ENCODE measurements around the gene TYSND1.

The TYSND1 gene

DNA sequence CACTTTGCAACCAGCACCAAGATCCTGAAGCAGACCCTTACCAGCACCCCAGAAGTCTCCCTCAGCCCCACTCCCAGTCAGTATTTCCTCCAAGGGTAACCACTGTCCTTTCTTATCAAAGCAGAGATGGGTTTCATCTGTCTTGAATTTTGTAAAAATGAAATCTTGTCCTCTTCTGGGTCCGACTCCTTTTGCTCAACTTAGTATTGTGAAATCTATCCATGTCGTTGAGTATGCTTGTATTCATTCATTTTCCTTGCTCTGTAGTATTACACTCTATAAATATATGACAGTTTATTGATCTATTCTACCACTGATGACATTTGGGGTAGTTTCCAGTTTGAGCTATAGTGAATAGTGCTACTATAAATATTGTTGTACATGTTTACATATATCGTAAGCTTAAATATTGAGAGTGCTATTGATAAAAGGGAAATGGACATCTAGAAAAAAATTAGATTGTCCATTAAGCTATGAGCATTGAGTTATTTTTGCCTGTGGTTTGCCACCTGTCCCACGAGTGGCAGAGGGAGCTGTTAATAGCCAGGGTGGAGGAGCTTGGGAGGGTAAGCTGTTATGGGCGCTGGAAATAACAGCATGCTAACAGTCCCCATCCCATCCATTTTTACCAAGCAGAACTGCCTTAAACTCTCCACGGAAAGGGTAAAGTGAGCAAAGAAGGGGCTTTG lies 50.3 kb downstream of the TYSND1 start:
- Histone ChIP-seq H3K4me3 (ENCODE audit: low read length) (no peak overlapping the region), H3K4me1 (ENCODE audit: control insufficient read depth, insufficient read depth, low read length) (no peaks in the 10 kb centered on the region), H3K9me3 (ENCODE audit: control insufficient read depth, low read length) (no peaks in the 10 kb centered on the region), H3K36me3 (ENCODE audit: control insufficient read depth, insufficient read depth, low read length) (no peaks in the 10 kb centered on the region), H3K9ac (ENCODE audit: low read length) (no peak overlapping the region), H3K27me3 (ENCODE audit: control insufficient read depth, insufficient read depth, low read length) (no peaks in the 10 kb centered on the region)

DNA sequence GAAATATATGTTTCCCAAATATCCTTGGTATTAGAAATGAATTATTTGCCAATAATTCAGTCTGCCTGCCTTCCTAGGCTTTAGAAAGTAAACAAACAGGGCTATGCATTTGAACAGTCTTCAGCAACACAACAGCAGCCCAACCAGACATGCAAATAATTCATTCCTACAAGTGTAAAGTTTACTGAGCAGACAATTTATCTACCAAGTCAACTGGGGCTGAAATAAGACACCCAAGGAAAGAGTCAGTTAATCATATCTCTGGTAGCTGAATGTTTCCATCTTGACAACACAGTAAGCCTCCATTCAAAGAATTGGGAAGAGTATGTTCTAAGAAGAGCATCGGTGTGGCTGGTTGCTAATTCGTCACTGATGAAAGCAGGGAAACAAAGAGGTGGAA lies 52.2 kb downstream of the TYSND1 start:
- Histone ChIP-seq H3K27me3 (ENCODE audit: control insufficient read depth, insufficient read depth, low read length) (no peaks in the 10 kb centered on the region), H3K36me3 (ENCODE audit: control insufficient read depth, insufficient read depth, low read length) (no peaks in the 10 kb centered on the region), H3K4me3 (ENCODE audit: low read length) (no peak overlapping the region), H3K9me3 (ENCODE audit: control insufficient read depth, low read length) (no peaks in the 10 kb centered on the region), H3K4me1 (ENCODE audit: control insufficient read depth, insufficient read depth, low read length) (no peaks in the 10 kb centered on the region), H3K9ac (ENCODE audit: low read length) (no peak overlapping the region)

DNA sequence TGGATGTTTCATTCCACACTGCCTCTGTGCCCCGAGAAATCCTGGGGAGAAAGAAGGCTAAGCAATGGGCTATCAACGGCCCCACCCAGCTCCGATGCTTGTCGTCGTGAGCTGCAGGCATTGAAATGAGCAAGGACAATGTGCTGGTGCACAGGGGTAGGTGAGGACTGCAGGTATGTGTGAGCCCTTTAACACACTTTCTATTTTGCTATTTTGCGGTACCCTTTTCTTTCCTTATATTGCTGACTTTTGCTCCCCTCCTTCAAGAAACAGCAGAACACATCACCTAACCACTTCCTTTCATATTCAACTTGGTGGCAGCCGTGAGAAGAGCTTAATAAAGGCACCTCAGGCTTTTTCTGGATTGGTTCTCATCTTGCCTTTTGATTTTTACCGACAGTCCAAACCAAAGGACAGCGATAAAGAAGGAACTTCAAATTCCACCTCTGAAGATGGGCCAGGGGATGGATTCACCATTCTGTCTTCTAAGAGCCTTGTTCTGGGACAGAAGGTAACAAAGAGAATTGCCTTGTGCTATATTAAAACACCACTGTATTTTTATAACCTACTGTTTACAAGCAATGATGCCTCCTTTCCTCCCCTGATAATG lies 53.1 kb downstream of the TYSND1 start:
- Histone ChIP-seq H3K36me3 (ENCODE audit: control insufficient read depth, insufficient read depth, low read length) (no peaks in the 10 kb centered on the region), H3K4me3 (ENCODE audit: low read length) (no peak overlapping the region), H3K4me1 (ENCODE audit: control insufficient read depth, insufficient read depth, low read length) (no peaks in the 10 kb centered on the region), H3K27me3 (ENCODE audit: control insufficient read depth, insufficient read depth, low read length) (no peaks in the 10 kb centered on the region), H3K9ac (ENCODE audit: low read length) (no peak overlapping the region), H3K9me3 (ENCODE audit: control insufficient read depth, low read length) (no peaks in the 10 kb centered on the region)

DNA sequence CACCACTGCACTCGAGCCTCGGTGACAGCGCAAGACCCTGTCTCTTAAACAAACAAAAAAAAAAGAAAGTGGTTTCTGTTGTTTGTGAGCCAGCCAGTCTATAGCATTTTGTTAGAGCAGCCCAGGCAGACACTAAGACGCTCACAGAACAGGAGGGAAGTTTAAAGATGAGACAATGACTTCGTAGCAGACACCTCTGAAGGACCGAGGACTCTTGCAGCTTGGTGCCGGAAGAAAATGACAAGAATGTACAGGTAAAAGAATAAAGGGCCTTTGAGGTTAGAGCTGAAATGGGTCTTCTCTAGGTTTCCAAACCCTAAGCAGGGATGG lies 54.1 kb downstream of the TYSND1 start:
- Histone ChIP-seq H3K9me3 (ENCODE audit: control insufficient read depth, low read length) (no peaks in the 10 kb centered on the region), H3K9ac (ENCODE audit: low read length) (no peak overlapping the region), H3K4me3 (ENCODE audit: low read length) (no peak overlapping the region), H3K27me3 (ENCODE audit: control insufficient read depth, insufficient read depth, low read length) (no peaks in the 10 kb centered on the region), H3K4me1 (ENCODE audit: control insufficient read depth, insufficient read depth, low read length) (no peaks in the 10 kb centered on the region), H3K36me3 (ENCODE audit: control insufficient read depth, insufficient read depth, low read length) (no peaks in the 10 kb centered on the region)

DNA sequence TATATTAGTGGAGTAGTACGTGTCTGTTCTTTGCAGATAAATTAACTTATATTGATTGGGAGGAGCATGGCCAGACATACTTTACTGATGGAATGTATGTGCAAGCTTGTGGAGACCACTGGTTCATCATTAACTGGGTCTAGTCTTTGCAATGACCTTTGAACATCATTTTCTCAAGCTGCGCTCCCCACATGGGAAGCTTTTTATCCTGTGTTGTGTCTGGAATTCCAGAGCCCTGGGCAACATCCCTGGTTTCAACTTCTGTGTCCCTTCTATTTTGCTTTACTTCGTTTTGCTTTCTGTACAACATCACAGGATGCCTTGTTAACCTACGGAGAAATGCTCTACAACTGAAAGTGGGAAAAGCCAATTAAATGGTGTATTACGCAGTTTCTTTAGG lies 55.5 kb downstream of the TYSND1 start:
- H3K9me3 ChIP-seq (ENCODE audit: control insufficient read depth, low read length) = no peaks in the 10 kb centered on the region
- H3K27me3 ChIP-seq (ENCODE audit: control insufficient read depth, insufficient read depth, low read length) = no peaks in the 10 kb centered on the region
- no peak overlapping the region for H3K9ac ChIP-seq (ENCODE audit: low read length)
- H3K4me3 ChIP-seq (ENCODE audit: low read length) = no peak overlapping the region
- no peaks in the 10 kb centered on the region for H3K4me1 ChIP-seq (ENCODE audit: control insufficient read depth, insufficient read depth, low read length)
- H3K36me3 ChIP-seq (ENCODE audit: control insufficient read depth, insufficient read depth, low read length) = no peaks in the 10 kb centered on the region

DNA sequence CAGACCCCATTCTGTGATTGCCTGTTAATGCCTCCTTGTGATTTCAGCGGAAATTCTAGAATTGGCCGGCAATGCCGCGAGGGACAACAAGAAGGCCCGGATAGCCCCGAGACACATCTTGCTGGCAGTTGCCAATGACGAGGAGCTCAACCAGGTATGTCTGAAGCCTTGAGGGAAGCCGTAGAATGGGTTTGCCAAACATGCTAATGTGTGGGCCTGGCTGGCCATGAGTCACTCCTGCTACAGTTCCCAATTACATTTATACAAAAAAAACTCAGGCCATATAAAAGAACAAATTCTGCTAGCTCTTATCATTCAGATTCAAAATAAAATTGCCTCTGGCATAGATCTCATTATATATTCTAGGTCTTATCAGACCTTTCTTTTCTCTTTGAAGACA lies 56.5 kb downstream of the TYSND1 start:
- Histone ChIP-seq H3K27me3 (ENCODE audit: control insufficient read depth, insufficient read depth, low read length) (no peaks in the 10 kb centered on the region), H3K4me1 (ENCODE audit: control insufficient read depth, insufficient read depth, low read length) (no peaks in the 10 kb centered on the region), H3K9me3 (ENCODE audit: control insufficient read depth, low read length) (no peaks in the 10 kb centered on the region), H3K36me3 (ENCODE audit: control insufficient read depth, insufficient read depth, low read length) (no peaks in the 10 kb centered on the region), H3K9ac (ENCODE audit: low read length) (no peak overlapping the region), H3K4me3 (ENCODE audit: low read length) (no peak overlapping the region)

DNA sequence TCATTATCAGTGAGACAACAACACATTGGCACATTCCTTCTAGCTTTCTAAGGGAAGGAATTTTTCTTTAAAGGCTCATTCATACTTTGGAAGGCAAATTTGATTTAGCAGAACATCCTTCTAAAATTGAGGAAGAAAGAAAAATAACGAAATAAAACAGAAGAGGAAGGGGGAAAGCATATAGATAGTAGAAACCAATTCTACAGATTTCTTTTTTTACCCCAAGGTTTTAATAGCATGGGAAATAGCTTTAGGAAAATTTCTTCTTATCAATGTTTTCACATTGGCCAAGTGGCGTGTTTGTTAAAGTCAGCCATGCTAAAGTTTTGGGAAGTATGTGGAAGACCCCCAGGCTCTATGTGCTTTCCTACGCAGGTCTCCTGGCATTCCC lies 58.2 kb downstream of the TYSND1 start:
- no peak overlapping the region for H3K4me3 ChIP-seq (ENCODE audit: low read length)
- H3K9me3 ChIP-seq (ENCODE audit: control insufficient read depth, low read length) = no peaks in the 10 kb centered on the region
- H3K4me1 ChIP-seq (ENCODE audit: control insufficient read depth, insufficient read depth, low read length) = no peaks in the 10 kb centered on the region
- no peaks in the 10 kb centered on the region for H3K36me3 ChIP-seq (ENCODE audit: control insufficient read depth, insufficient read depth, low read length)
- H3K9ac ChIP-seq (ENCODE audit: low read length) = no peak overlapping the region
- no peaks in the 10 kb centered on the region for H3K27me3 ChIP-seq (ENCODE audit: control insufficient read depth, insufficient read depth, low read length)

All from mucosa of stomach (tissue), 1 donor.